GM19351 (cell line): ENCODE results near the gene MEF2B.

Experiments used
- ATAC-seq: cut with Tn5 transposase; IDR thresholded peaks from one replicate; pipeline ENCODE4 v1.9.1; 2021; ENCODE audit warnings: mild to moderate bottlenecking, moderate library complexity; ENCODE audit not compliant: unreplicated experiment

MEF2B gene

DNA sequence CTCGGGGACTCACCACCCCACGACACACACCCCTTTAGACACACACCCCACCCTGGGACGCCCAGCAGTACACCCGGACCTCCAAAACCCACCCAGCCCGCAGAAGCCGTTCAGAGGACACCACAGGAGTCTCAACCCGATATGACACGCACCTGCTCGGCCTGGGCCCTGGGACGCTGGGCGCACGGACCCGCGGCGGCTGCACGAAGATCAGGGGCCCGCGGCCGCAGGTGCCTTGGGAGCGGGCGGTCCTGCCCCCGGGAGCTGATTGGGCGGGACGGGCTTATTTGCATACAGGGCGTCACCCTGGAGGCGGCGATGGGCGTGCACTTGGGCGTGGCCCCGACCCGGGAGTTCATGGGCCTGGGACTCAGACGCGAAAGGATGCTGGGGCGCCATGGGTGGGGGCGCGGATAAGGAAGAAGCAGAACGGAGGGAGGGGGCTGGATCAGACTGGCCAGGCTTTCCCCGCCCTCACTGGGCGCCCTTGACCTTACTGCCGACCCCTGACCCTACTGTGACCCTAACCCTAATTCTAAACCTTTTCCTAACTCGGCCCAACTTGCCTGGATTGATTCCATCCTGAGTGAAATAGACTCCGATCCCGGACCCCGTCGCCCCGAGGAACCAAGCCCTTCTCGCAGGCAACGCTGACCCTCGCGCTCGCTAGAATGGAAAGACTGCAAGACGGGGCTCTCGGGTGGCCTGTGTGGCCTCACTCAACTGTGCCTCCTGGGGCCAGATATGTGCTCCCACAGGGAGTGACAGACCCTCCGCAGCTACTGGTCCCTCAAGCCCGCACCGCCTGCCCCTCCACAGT lies at the start of gene MEF2B:
MEF2B (minus strand) TSS at position 211 of the 820 bp plus-strand sequence. CDS start 19,528 bp downstream, outside the sequence.
- ATAC-seq: peak; percentile 89

DNA sequence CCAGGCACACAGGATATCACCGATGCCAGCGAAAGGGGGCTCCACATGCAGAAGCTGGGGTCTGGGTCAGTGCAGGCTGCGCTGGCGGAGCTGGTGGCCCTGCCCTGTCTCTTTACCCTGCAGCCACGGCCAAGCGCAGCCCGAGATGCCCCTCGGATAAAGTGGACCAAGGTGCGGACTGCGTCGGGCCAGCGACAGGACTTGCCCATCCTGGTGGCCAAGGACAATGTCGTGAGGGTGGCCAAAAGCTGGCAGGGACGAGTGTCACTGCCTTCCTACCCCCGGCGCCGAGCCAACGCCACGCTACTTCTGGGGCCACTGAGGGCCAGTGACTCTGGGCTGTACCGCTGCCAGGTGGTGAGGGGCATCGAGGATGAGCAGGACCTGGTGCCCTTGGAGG lies 48.8 kb upstream of the MEF2B start:
- ATAC-seq: no peak

DNA sequence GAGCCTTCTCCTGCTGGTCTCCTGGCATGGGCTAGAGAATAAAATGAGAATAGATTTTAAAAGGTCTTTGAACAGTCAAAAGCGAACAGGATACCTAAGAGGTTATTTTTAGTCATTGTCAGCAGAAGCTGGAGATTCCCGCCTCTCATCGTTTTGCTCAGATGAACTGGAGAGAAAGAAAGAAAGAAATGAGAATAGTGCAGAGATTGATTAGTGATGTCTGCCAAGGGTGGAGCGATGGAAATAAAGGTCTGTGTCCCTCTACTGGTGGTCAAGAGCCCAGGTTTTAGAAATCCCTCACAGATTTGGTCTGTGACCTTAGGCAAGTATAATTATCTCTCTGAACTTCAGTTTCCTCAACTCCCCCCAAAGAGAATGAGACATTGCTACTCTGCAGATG lies 47.0 kb upstream of the MEF2B start:
- no peak for ATAC-seq

DNA sequence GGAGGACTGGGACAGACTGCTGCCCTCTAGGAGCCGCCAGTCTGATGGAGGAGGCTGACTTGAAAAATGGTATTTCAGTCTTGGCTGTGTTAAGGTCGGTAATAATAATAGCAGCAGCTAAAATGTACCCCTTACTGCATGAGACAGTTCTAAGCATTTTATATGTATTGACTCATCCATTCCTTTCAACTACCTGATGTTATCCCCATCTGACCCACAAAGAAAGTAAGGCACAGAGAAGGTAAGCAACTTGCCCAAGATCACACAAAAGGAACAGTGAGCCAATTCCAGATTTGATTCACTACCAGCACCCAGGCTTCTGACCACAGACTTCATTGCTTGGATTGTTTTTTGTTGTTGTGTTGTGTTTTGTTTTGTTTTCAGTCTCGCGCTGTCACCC lies 45.7 kb upstream of the MEF2B start:
- ATAC-seq: no peak

DNA sequence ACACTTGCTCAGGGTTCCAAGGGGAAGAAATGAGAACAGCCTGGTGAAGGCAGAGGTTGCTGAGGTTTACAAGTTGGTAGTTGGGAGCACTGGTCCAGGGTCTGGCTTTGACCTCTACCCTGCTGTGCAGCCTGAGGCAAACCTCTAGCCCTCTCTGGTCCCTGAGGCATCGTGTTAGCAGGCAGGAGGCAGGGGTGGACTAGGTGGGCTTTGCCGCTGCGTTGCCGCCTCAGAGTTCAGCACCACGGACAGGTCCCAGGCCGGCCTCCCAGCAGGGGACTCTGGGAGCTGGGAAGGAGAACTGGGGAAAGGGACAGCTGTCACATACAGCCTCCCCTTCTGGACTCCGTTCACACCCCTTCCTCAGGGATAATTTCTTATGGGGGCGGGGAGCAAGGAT lies 44.8 kb upstream of the MEF2B start:
- ATAC-seq: no peak

DNA sequence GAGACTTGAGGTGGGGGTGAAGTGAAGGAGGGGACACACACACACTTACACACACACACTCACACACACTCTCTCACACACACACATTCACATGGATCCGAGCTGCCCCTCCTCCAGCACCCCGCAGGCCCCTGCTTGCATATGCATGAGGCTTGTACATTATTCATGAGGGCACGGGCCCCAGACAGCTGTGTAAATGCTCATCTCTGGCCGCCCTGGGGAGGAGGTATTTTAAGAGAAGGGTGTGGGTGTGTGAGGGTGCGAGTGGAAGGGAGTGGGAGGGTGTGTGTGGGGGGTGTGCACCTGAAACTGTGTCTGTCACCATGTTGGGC lies 44.1 kb upstream of the MEF2B start:
- ATAC-seq: no peak

DNA sequence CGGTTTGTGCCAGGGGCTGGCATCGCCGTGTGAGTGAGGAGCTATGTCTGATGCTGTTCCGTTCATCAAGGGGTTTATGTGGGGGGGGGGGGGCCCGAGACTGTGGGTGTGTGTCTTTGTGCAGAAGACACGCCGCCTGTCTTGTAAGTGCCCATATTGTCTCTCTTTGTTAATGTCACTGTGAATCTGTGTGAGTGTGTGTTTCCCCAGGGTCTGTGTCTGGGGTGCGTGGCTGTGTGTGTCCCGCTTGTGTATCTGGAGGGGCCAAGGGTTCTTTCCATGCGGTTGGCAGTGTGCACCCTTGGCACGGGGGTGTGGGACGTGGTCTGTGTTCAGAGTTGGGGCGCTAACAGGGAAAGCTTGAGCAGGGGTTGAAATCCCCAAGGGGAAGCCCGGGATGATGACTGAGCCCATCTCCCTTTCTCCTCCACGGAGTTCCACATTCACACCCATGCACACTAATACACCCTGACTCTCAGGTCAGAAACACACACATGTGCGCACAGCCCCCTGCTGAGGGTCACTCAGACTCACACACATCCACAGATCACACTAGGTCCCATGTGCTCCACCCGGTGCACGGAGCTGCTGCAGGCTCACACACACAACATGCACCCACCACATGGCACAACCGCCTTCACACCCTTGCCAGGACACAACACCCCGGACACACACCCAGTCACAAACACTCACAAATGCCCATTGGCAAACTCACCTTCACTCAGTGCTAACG lies 43.5 kb upstream of the MEF2B start:
- ATAC-seq: no peak

DNA sequence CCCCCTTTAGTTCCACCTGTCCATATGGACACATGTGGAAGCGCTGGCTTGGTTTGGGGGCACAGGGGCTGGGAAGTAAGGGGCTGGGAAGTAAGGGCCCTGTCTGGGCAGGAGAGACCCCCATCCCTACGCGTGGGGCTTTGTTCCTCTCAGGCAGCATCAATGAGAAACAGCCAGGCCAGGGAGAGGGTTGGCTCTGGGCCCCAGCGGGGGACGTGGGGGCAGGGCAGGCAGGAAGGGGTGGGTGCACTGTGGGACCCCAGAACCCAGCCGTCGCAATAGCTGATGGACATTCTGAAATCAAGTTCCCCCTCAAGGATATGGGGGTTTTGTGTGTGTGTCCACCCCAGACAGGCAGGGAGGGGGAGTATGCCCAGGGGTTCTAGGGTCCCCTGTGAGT lies 42.9 kb upstream of the MEF2B start:
- no peak for ATAC-seq

DNA sequence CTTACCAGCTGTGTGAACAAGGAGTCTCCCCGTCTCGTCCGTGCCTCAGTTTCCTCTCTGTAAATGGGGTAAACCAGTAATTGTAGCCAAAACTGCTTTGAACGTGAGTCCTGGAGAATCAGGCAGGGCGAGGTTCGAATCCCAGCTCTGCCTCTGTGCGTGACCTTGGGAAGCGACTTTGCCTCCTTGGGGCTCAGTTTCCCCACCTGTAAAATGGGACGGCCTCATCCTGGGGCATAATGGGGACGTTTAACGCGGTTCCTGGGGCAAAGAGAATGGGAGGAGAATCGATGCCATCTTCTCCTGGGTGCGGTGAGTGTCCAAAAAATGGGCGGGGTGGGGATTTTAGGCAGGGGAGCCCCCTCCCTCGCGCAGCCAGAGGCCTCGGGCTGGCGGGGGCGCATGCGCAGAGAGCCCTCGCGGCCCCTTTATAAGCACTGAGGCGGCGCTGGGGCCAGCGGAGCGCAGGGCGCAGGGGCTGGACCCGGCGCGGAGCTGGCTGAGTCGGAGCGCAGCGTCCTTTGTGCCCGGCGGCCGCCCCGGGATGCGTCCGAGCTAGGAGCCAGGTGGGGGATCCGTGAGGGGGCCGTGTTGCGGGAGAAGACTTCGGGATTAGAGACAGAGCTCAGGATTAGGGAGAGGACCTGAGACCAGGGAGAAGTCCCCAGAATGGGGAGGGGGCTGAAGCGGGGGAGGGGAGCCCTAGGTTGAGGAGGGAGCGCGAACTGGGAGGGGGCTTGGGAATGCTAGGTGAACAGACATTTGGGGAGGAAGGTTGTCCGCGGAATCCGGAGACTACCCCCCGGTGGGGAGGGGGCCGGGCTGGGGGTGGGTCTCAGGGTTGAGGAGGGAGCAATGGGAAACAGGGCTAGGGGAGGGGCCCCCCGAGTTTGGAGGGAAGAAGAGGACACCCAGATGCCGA lies 41.7 kb upstream of the MEF2B start, which contains the start of gene NCAN:
NCAN (plus strand) TSS at position 460 of the 922 bp plus-strand sequence. CDS start 4,996 bp downstream, outside the sequence.
- ATAC-seq: no peak

DNA sequence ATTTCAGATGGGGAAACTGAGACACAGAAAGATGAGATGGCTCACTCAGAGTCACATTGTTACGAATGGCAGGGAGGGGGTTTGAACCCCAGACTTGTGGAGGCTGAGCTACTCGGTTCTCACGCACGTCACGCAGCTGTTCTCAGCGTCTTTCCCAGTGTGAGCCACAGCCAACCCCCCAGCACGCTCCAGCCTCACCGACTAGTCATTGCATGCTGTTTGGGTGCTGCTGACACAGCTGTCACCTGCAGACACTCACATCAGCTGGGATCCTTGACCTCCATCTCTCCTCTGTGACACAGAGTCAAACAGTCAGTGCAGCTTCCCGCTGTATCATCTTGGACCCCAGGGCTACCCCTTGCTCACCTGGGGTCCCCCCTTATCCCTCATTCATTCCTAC lies 39.3 kb upstream of the MEF2B start:
- ATAC-seq: no peak

DNA sequence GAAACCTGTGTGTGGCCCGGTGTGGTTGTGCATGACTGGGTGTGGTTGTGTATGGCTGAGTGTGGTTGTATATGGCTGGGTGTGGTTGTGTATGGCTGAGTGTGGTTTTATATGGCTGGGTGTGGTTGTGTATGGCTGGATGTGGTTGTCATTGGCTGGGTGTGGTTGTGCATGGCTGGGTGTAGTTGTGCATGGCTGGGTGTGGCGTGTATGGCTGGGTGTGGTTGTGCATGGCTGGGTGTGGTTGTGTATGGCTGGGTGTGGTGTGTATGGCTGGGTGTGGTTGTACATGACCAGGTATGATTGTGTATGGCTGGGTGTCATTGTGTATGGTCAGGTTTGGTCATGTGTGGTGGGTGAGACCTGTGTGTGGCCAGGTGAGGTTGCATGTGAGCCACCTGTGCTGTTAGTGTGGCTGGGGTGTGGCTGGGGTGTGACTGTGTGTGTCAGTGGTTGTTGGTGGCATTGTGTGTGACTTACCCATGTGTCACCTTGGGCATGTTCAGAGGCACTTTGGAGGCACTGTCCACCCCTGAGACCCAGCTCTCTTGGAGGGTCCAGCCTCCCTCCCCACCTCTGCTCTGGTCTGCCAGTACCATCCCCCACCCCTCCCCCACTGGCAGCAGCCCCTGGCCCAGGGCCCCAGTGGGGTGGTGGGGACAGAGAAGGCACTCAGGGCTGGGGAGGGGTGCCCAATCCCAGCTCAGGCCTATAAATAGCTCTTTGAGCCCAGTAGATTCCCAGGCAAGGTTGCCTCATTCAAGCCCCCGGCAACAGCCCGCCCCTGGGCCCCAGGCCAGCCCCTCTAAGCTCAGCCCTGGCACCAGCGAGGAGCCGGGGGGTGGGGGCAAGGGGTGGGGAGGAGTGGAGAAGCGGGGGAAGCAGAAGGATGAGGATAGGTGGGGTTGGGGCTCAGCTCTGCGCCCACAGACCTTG lies 37.8 kb upstream of the MEF2B start:
- no peak for ATAC-seq

DNA sequence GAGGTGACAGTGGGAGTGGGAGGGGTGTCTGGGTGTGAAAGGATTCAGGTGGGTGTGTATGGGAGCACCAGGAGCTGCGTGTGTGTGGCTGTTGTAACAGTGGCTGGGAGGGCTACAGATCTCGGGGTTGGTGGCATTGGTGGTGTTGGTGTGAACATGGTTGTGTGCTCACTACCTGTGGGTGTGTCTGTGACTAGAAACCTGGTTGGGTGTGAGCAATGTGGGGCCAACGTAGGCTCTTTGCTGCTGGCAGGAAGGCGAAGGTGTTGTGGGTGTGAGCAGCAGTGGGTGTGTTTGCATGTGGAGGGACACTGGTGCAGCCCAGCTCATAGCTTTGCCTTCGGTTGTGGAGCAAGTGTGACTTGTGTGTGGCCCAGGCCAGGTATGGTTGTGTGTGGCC lies 36.9 kb upstream of the MEF2B start:
- ATAC-seq: no peak

DNA sequence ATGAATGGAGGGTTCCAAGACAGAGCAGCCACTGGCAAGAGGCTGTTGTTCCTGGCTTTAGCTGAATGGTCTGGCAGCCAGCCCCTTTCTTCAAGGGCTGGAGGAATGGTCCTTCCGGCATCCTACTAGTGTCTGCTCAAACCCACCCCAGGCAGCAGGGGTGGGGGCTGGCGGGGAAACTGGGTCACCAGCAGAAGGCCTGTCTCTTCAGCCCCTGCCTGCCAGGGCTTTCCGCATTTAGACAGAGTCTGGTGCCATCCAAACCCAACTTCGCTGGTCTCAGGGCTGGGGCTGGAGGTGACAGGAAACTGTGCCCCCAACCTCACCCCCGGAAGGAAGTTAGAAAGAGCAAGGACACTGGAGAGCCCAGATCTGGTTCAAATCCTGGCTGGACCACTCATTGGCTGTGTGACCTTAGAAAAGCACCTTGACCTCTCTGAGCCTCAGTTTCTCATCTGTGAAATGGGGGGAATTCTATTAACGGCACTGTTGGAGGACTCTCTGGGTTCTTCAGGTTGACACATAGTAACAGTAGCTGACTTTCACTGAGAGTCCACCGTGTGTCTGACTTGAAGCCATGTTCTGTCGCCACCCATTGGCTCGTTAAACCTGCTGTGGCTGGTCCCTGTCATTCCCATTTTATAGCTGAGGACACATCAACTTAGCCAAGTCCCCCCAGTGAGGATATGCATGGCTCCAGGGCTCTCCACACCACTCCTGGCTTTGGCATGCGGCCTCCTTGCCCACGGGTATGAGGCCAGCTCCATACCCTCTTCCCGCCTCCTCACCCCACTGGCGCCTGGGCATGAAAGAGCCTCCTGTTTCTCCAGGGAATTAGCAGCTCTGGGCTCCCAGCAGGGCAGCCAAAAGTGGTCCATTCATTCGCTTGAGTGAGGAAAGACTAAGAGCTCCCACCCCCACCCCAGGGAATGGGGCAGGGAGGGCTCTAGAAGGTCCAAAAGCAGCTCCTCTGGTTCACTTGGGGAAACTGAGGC lies 35.6 kb upstream of the MEF2B start:
- no peak for ATAC-seq

DNA sequence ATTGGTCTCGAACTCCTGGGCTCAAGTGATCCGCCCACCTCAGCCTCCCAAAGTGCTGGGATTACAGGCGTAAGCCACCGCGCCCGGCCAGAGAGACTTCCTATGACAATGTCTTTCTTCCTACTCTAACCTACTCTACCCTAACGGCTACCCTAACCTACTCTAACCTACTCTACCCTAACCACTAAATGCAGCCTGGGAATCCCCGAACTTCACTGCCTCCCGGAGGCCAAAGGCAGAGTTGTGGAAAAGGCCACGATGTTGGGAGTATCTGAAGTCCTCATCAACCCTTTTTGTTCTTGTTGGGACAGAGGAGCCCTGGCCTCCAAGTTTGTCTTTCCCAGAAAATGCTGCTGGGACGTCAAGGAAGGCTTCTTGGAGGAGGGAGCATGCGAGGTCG lies 34.1 kb upstream of the MEF2B start:
- ATAC-seq: no peak

DNA sequence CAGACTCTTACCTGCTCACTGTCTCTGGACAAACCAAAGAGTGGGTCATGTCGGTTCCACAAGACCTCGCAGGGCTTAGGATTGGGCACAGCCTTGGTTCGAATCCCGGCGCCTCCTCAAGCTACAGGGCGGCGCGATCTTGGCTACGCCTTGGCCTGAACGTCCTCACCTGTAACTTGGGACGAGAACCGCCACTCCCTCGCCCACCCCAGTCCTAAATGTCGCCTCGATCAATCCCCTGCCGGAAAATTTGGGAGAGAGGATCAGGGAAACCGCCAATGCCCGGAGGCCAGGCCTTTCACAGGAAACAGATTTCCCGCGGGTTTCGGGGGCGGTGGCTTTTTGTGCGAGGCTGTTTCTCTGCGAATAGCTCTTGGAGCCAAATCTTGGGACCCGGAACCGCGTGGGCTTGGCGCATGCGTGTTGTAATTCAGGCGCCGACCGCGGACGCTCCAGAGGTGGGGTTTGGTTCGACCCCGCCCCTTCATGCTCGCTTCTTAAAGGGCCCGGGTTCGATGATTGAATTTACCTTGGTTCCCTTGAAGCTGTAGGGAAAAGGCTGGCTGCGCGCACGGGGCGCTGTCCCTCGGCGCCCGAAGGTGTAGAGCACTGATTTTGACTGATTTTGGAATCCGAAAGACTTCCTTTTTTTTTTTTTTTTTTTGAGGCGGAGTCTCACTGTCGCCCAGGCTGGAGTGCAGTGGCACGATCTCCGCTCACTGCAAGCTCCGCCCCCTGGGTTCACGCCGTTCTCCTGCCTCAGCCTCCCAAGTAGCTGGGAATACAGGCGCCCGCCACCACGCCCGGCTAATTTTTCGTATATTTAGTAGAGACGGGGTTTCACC lies 33.2 kb upstream of the MEF2B start, which contains the start of gene NR2C2AP:
NR2C2AP (minus strand) TSS at position 403 of the 845 bp plus-strand sequence; CDS start at position 49, 354 bp downstream.
- ATAC-seq: peak; percentile 82

DNA sequence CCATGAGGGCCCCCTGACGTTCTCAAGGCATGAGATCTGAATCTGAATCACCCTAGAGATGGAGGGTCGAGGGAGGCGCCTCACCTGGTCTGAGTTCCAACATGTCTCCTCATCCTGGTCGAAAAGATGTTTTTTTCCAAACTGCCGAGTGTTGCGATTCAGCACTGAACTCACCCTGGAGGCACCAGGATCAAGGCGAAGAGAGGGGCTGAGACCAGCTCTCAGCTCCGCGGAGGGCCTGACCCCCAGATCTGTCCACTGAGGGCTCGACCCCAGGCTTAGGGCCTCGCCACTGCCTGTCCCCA lies 32.6 kb upstream of the MEF2B start:
- no peak for ATAC-seq

DNA sequence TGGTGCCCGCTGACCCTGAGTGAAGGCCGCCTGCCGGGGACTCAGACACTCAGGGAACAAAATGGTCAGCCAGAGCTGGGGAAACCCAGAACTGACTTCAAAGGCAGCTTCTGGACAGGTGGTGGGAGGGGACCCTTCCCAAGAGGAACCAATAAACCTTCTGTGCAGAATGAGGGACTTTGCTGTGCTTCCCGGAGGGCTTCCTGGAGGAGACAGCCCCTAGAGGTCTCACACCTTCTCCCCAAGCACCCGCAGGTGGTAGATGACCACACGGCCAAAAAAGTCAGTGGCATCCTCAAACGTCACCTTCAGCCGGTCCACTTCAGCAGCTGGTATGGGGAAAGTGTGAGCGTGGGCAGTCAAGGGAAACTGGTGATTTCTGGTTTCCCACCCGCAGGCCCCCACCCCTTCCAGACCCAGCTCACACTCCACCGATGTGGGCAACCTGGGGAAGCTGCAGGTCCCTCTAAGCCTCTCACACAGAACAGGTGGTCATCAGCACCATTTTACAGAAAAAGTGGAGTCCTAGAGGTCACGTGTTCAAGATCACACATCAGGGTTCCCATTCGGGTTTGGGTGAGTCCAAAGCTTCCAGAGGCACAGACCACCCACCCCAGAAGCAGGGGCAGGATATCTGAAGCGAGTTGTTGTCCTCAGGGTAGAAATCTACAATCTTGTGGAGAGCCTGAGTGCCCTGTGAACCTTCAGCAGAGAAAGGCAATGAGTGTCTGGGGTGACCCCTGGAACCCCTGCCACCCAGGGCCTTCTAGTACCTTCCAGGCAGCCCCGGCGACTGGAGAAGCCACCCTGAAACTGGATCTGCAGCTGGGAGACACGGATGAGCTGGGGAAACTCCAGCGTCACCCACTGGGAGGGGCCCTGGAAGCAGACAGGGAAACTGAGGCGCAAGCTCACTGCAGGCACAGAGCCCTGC lies 31.9 kb upstream of the MEF2B start:
- ATAC-seq: no peak
